HG03060 (cell line): ENCODE measurements around the gene ZNF181.

ENCODE experiments used
- ATAC-seq: cut with Tn5 transposase; IDR thresholded peaks from one replicate; pipeline ENCODE4 v1.9.1; 2021; ENCODE audit warnings: low read depth, moderate number of reproducible peaks; ENCODE audit not compliant: unreplicated experiment

ZNF181 gene

GRCh38 chr19:34744896-34745690, 11.1 kb downstream of the ZNF181 start:
- ATAC-seq, result no peak

- ATAC-seq, result no peak
Measured at GRCh38 chr19:34757441-34757840, 23.4 kb downstream of the ZNF181 start.

GRCh38 chr19:34759218-34759917, 25.3 kb downstream of the ZNF181 start:
- no peak for ATAC-seq

- ATAC-seq, result no peak
Measured at GRCh38 chr19:34766386-34766785, 32.3 kb downstream of the ZNF181 start.

- ATAC-seq, result no peak
Measured at GRCh38 chr19:34767951-34768350, 33.9 kb downstream of the ZNF181 start.

- ATAC-seq, result peak; percentile 87
Measured at GRCh38 chr19:34772697-34773554, 38.9 kb downstream of the ZNF181 start, which contains the start of gene ZNF599. ZNF599 (minus strand) TSS chr19:34773215; CDS start chr19:34772841, 374 bp downstream.

GRCh38 chr19:34773555-34773864, 39.5 kb downstream of the ZNF181 start:
- ATAC-seq, result no peak

GRCh38 chr19:34774857-34775256, 40.8 kb downstream of the ZNF181 start:
- ATAC-seq, result no peak

- no peak for ATAC-seq
Measured at GRCh38 chr19:34778342-34778741, 44.3 kb downstream of the ZNF181 start.

- no peak for ATAC-seq
Measured at GRCh38 chr19:34779652-34780051, 45.6 kb downstream of the ZNF181 start.

- no peak for ATAC-seq
Measured at GRCh38 chr19:34786236-34786635, 52.2 kb downstream of the ZNF181 start.

- ATAC-seq, result no peak
Measured at GRCh38 chr19:34787059-34787824, 53.2 kb downstream of the ZNF181 start.

- ATAC-seq, result no peak
Measured at GRCh38 chr19:34788074-34788473, 54.0 kb downstream of the ZNF181 start.

GRCh38 chr19:34793565-34793964, 59.5 kb downstream of the ZNF181 start:
- no peak for ATAC-seq

GRCh38 chr19:34794066-34794960, 60.3 kb downstream of the ZNF181 start:
- ATAC-seq, result no peak
